Panc1 (cell line): Measurements from ENCODE around the gene CMTM4.

Experiments
- POLR2AphosphoS5 ChIP-seq: IDR thresholded peaks from 2 replicates; pipeline ENCODE4 v1.6.1; 2012; ENCODE audit warnings: mild to moderate bottlenecking, low read depth, low read length, moderate library complexity
- SIN3A ChIP-seq: IDR thresholded peaks from 2 replicates; pipeline ENCODE4 v1.6.1; 2012; ENCODE audit warnings: low read depth, mild to moderate bottlenecking, low read length, moderate library complexity, borderline replicate concordance; ENCODE audit not compliant: insufficient read depth
- TF ChIP-seq, protein P1 (sequence below): fragments of 450-650 bp; IDR thresholded peaks from 2 replicates; pipeline ENCODE4 v1.5.1; 2017; ENCODE audit warnings: mild to moderate bottlenecking
- TF ChIP-seq, protein P2 (sequence below), 2 experiments: IDR thresholded peaks; 2 replicates each; pipeline ENCODE4 v1.6.1; 2011 to 2012; ENCODE audit warnings: low read depth in 2 of 2, control low read depth in 1 of 2, low read length in 1 of 2, mild to moderate bottlenecking in 1 of 2, moderate library complexity in 1 of 2; ENCODE audit not compliant: insufficient read depth in 1 of 2

DNA sequence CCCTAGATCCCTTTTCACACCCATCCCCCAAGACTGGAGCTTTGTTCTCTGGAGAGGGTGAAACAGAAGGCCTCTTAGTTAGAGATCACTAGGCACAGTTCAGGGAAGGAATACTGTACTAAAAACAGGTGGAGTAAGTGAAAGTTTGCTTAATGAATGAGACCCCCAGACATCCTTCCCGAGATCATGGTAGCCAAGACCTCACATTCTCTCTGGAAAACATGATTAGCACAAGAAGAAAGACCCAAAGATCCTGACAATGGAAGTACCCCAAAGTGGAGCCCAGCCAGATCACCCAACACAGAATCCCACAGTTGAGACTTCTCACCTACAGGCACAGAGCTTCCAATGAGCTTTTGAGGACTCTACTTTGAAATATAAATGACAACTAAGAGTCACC, 3.4 kb upstream of the CMTM4 start:
- TF ChIP-seq, protein P1, sequence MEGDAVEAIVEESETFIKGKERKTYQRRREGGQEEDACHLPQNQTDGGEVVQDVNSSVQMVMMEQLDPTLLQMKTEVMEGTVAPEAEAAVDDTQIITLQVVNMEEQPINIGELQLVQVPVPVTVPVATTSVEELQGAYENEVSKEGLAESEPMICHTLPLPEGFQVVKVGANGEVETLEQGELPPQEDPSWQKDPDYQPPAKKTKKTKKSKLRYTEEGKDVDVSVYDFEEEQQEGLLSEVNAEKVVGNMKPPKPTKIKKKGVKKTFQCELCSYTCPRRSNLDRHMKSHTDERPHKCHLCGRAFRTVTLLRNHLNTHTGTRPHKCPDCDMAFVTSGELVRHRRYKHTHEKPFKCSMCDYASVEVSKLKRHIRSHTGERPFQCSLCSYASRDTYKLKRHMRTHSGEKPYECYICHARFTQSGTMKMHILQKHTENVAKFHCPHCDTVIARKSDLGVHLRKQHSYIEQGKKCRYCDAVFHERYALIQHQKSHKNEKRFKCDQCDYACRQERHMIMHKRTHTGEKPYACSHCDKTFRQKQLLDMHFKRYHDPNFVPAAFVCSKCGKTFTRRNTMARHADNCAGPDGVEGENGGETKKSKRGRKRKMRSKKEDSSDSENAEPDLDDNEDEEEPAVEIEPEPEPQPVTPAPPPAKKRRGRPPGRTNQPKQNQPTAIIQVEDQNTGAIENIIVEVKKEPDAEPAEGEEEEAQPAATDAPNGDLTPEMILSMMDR, result no peak
- no peak for TF ChIP-seq POLR2AphosphoS5
- no peak for TF ChIP-seq SIN3A
- TF ChIP-seq, protein P2, sequence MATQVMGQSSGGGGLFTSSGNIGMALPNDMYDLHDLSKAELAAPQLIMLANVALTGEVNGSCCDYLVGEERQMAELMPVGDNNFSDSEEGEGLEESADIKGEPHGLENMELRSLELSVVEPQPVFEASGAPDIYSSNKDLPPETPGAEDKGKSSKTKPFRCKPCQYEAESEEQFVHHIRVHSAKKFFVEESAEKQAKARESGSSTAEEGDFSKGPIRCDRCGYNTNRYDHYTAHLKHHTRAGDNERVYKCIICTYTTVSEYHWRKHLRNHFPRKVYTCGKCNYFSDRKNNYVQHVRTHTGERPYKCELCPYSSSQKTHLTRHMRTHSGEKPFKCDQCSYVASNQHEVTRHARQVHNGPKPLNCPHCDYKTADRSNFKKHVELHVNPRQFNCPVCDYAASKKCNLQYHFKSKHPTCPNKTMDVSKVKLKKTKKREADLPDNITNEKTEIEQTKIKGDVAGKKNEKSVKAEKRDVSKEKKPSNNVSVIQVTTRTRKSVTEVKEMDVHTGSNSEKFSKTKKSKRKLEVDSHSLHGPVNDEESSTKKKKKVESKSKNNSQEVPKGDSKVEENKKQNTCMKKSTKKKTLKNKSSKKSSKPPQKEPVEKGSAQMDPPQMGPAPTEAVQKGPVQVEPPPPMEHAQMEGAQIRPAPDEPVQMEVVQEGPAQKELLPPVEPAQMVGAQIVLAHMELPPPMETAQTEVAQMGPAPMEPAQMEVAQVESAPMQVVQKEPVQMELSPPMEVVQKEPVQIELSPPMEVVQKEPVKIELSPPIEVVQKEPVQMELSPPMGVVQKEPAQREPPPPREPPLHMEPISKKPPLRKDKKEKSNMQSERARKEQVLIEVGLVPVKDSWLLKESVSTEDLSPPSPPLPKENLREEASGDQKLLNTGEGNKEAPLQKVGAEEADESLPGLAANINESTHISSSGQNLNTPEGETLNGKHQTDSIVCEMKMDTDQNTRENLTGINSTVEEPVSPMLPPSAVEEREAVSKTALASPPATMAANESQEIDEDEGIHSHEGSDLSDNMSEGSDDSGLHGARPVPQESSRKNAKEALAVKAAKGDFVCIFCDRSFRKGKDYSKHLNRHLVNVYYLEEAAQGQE (IDR thresholded peaks at IDR 0.05; ENCODE audit: insufficient read depth in 1 of 2, low read depth in 2 of 2, low read length in 1 of 2), result no peak
